Ramos (cell line): ENCODE measurements around the gene RPL39L.

Experiments
- in situ Hi-C: fragments of 300-500 bp; cut with MboI; formaldehyde crosslinking; loops from one replicate; pipeline ENCODE4 v1.14.3; 2022; ENCODE audit warnings: low sequenced_read_pairs; ENCODE audit not compliant: unreplicated experiment

The RPL39L gene

DNA sequence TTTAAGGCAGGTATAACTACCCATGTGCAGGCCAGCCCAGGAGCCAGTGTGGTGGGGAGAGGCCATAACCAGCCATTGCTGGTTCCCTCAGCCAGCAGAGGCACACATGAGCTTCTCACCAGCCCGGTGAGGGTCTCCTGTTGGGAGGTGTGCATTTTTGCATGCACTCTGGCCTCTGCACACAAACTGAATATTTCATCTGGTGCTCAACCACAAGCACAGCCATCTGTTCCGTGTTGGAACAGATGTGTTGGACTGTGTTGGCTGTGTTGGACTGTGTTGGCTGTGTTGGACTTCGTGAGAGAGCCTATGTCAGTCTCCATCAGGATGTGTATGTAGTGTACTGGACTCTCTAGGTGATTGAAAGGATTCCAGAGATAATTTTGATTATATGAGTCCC is 67.2 kb downstream of the RPL39L start:
- in situ Hi-C loops, result no loop called here
